CD4-positive, alpha-beta memory T cell (primary cell): ENCODE measurements around the gene TRABD2B. TPM values are rescaled to one million over a fixed set of nuclear protein-coding genes. Genes with fewer than 3 reads are reported as not detected.
A peak's percentile ranks its signal among the peaks of the same experiment; 100 is the strongest.

Source experiments
- CTCF ChIA-PET: fragments of 350-600 bp; sonication (Branson Sonifier 250); formaldehyde crosslinking; loops from one replicate; lab custom pipeline; 2021; ENCODE audit warnings: inconsistent platforms; ENCODE audit not compliant: partially characterized antibody; lab: Charles Lee
- POLR2A ChIA-PET: fragments of 350-600 bp; sonication (Branson Sonifier 250); formaldehyde crosslinking; loops from one replicate; lab custom pipeline; 2021; ENCODE audit not compliant: partially characterized antibody; lab: Charles Lee
- DNase-seq, 5 donors: peaks; one replicate each; pipeline versions ENCODE4 v3.0.0 to v3.0.0-alpha.2; 2020 to 2022; ENCODE audit warnings: mixed read lengths in 1 of 5
- H3K27ac ChIP-seq: one replicate; pipeline ENCODE4 v1.7.0; 2013; ENCODE audit warnings: low read depth, low read length
- H3K27me3 ChIP-seq: 2 replicates; pipeline ENCODE4 v1.7.0; 2013; ENCODE audit warnings: mild to moderate bottlenecking, low read length, moderate library complexity; ENCODE audit not compliant: insufficient read depth
- H3K36me3 ChIP-seq: 2 replicates; pipeline ENCODE4 v1.7.0; 2013; ENCODE audit warnings: mild to moderate bottlenecking, low read length, moderate library complexity; ENCODE audit not compliant: insufficient read depth
- H3K4me1 ChIP-seq: 2 replicates; pipeline ENCODE4 v1.7.0; 2013; ENCODE audit warnings: mild to moderate bottlenecking, low read length, moderate library complexity; ENCODE audit not compliant: insufficient read depth
- H3K4me3 ChIP-seq, 2 donors: one replicate each; pipeline ENCODE4 v1.7.0; 2013; ENCODE audit warnings: low read length in 2 of 2, mild to moderate bottlenecking in 1 of 2
- H3K9me3 ChIP-seq, 2 donors: one replicate each; pipeline ENCODE4 v1.7.0; 2013; ENCODE audit warnings: low read length in 2 of 2, control low read depth in 1 of 2; ENCODE audit not compliant: control insufficient read depth in 1 of 2
- H3K27ac Mint-ChIP-seq, 7 donors: one replicate each; pipeline ENCODE4 v1.8.0; 2020 to 2021; ENCODE audit warnings: mixed read lengths in 7 of 7, mild to moderate bottlenecking in 6 of 7, inconsistent platforms in 3 of 7, moderate library complexity in 3 of 7
- H3K27me3 Mint-ChIP-seq, 2 donors: one replicate each; pipeline ENCODE4 v1.8.0; 2020 to 2021; ENCODE audit warnings: mixed read lengths in 2 of 2
- H3K36me3 Mint-ChIP-seq, 2 donors: one replicate each; pipeline ENCODE4 v1.8.0; 2020 to 2021; ENCODE audit warnings: mixed read lengths in 2 of 2, inconsistent platforms in 1 of 2, mild to moderate bottlenecking in 1 of 2
- H3K4me1 Mint-ChIP-seq, 4 donors: one replicate each; pipeline ENCODE4 v1.8.0; 2020 to 2021; ENCODE audit warnings: mixed read lengths in 4 of 4, mild to moderate bottlenecking in 1 of 4
- H3K4me3 Mint-ChIP-seq, 8 donors: one replicate each; pipeline ENCODE4 v1.8.0; 2020 to 2021; ENCODE audit warnings: mixed read lengths in 8 of 8, mild to moderate bottlenecking in 7 of 8, moderate library complexity in 6 of 8, inconsistent platforms in 3 of 8
- H3K9me3 Mint-ChIP-seq, 8 donors: one replicate each; pipeline ENCODE4 v1.8.0; 2020 to 2021; ENCODE audit warnings: mixed read lengths in 8 of 8, mild to moderate bottlenecking in 5 of 8, inconsistent platforms in 3 of 8, moderate library complexity in 1 of 8
- intact Hi-C: fragments of 100-400 bp; cut with micrococcal nuclease; formaldehyde crosslinking; loops from one replicate; pipeline ENCODE4 v1.15.1; 2023
- polyA plus RNA-seq, 2 donors: library from polyadenylated mRNA; unstranded; fragments of 300-500 nt; fragmentation: Illumina TruSeq; gene quantifications; one replicate each; pipeline ENCODE4 v1.2.3, GENCODE V29; 2021
- total RNA-seq, 2 experiments: library from RNA; stranded (reverse); gene quantifications; one replicate each; pipeline ENCODE4 v1.2.3, GENCODE V29; 2021

Gene TRABD2B
- total and polyA plus RNA-seq, 4 experiments from 2014 or later: not detected

- Mint-ChIP-seq H3K36me3 (no peaks in the 10 kb centered on the region), H3K4me3 (no peak overlapping the region), H3K27me3 (peaks cover 15 to 19% of the 10 kb centered on the region in 2 donors), H3K4me1 (no peaks in the 10 kb centered on the region), H3K27ac (no peak overlapping the region), H3K9me3 (no peaks in the 10 kb centered on the region)
- H3K36me3 ChIP-seq: no peaks in the 10 kb centered on the region
- intact Hi-C loops: no loop called here
- ChIA-PET CTCF (no interaction called here), POLR2A (no interaction called here)
- no peaks in the 10 kb centered on the region for H3K27me3 ChIP-seq
- no peaks in the 10 kb centered on the region for H3K4me1 ChIP-seq
- H3K27ac ChIP-seq: no peak overlapping the region
- DNase-seq: no peak
- H3K9me3 ChIP-seq: no peaks in the 10 kb centered on the region
- no peak overlapping the region for H3K4me3 ChIP-seq
Measured at GRCh38 chr1:47926461-47926999, 70.7 kb downstream of the TRABD2B start.

- Histone ChIP-seq H3K4me3 (no peak overlapping the region), H3K36me3 (no peaks in the 10 kb centered on the region), H3K4me1 (no peaks in the 10 kb centered on the region), H3K27me3 (no peaks in the 10 kb centered on the region), H3K9me3 (no peaks in the 10 kb centered on the region), H3K27ac (no peak overlapping the region)
- no peak for DNase-seq
- H3K4me1 Mint-ChIP-seq: no peaks in the 10 kb centered on the region
- peaks cover 19 to 20% of the 10 kb centered on the region in 2 donors for H3K27me3 Mint-ChIP-seq
- H3K36me3 Mint-ChIP-seq: no peaks in the 10 kb centered on the region
- ChIA-PET POLR2A (no interaction called here), CTCF (no interaction called here)
- H3K4me3 Mint-ChIP-seq: no peak overlapping the region
- H3K27ac Mint-ChIP-seq: no peak overlapping the region
- intact Hi-C loops: no loop called here
- no peaks in the 10 kb centered on the region for H3K9me3 Mint-ChIP-seq
Measured at GRCh38 chr1:47924270-47925048, 72.7 kb downstream of the TRABD2B start.

- no peak overlapping the region for H3K4me3 ChIP-seq
- H3K4me3 Mint-ChIP-seq: no peak overlapping the region
- H3K27me3 Mint-ChIP-seq: peaks cover 13 to 20% of the 10 kb centered on the region in 2 donors
- H3K27me3 ChIP-seq: no peaks in the 10 kb centered on the region
- no peaks in the 10 kb centered on the region for H3K4me1 ChIP-seq
- H3K9me3 Mint-ChIP-seq: no peaks in the 10 kb centered on the region
- H3K9me3 ChIP-seq: no peaks in the 10 kb centered on the region
- H3K4me1 Mint-ChIP-seq: no peaks in the 10 kb centered on the region
- H3K27ac Mint-ChIP-seq: no peak overlapping the region
- H3K36me3 ChIP-seq: no peaks in the 10 kb centered on the region
- ChIA-PET POLR2A (no interaction called here), CTCF (no interaction called here)
- no peaks in the 10 kb centered on the region for H3K36me3 Mint-ChIP-seq
- intact Hi-C loops: no loop called here
- H3K27ac ChIP-seq: no peak overlapping the region
- DNase-seq: no peak
Measured at GRCh38 chr1:47921935-47922415, 75.2 kb downstream of the TRABD2B start.

GRCh38 chr1:47919113-47919833, 77.9 kb downstream of the TRABD2B start:
- H3K27ac Mint-ChIP-seq: no peak overlapping the region
- ChIA-PET POLR2A (no interaction called here), CTCF (no interaction called here)
- H3K4me3 Mint-ChIP-seq: no peak overlapping the region
- H3K36me3 Mint-ChIP-seq: no peaks in the 10 kb centered on the region
- intact Hi-C loops: no loop called here
- Histone ChIP-seq H3K27me3 (no peaks in the 10 kb centered on the region), H3K36me3 (no peaks in the 10 kb centered on the region), H3K4me3 (no peak overlapping the region), H3K9me3 (no peaks in the 10 kb centered on the region), H3K4me1 (no peaks in the 10 kb centered on the region), H3K27ac (no peak overlapping the region)
- no peaks in the 10 kb centered on the region for H3K9me3 Mint-ChIP-seq
- DNase-seq: no peak
- H3K27me3 Mint-ChIP-seq: peaks cover 13 to 16% of the 10 kb centered on the region in 2 donors
- no peaks in the 10 kb centered on the region for H3K4me1 Mint-ChIP-seq

GRCh38 chr1:47918257-47918867, 78.8 kb downstream of the TRABD2B start:
- POLR2A ChIA-PET: no interaction called here
- Histone ChIP-seq H3K9me3 (no peaks in the 10 kb centered on the region), H3K27me3 (no peaks in the 10 kb centered on the region), H3K27ac (no peak overlapping the region), H3K36me3 (no peaks in the 10 kb centered on the region), H3K4me3 (no peak overlapping the region), H3K4me1 (no peaks in the 10 kb centered on the region)
- CTCF ChIA-PET: no interaction called here
- Mint-ChIP-seq H3K36me3 (no peaks in the 10 kb centered on the region), H3K4me1 (no peaks in the 10 kb centered on the region), H3K4me3 (no peak overlapping the region), H3K27me3 (peaks cover 8 to 15% of the 10 kb centered on the region in 2 donors), H3K27ac (no peak overlapping the region), H3K9me3 (no peaks in the 10 kb centered on the region)
- DNase-seq: no peak
- intact Hi-C loops: no loop called here

DNA sequence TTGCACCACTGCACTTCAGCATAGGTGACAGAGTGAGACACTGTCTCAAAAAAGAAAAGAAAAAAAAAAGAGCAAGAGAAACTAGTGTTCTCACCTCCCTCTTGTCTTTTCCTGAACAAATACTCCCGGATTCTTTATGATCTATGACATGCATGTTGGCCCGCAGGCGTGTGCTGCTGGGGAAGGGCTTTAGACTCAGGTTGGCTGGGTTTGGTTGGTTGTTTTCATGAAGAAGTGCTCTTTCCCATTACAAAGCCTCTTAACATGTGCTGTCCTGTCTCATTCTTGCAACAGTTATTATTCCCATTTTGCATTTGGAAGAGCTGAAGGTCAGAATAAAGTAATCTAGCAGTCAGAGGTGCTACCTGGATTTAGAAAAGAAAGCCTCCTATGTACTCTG, 79.5 kb downstream of the TRABD2B start:
- no peak overlapping the region for H3K27ac ChIP-seq
- intact Hi-C loops: no loop called here
- Mint-ChIP-seq H3K27ac (no peak overlapping the region), H3K4me1 (no peaks in the 10 kb centered on the region), H3K4me3 (no peak overlapping the region), H3K36me3 (no peaks in the 10 kb centered on the region), H3K27me3 (peaks cover 4 to 14% of the 10 kb centered on the region in 2 donors), H3K9me3 (no peaks in the 10 kb centered on the region)
- no peaks in the 10 kb centered on the region for H3K4me1 ChIP-seq
- H3K9me3 ChIP-seq: no peaks in the 10 kb centered on the region
- POLR2A ChIA-PET: no interaction called here
- H3K4me3 ChIP-seq: no peak overlapping the region
- H3K27me3 ChIP-seq: no peaks in the 10 kb centered on the region
- no peaks in the 10 kb centered on the region for H3K36me3 ChIP-seq
- DNase-seq: no peak
- CTCF ChIA-PET: no interaction called here

GRCh38 chr1:47915677-47916353, 81.4 kb downstream of the TRABD2B start:
- no peaks in the 10 kb centered on the region for H3K36me3 ChIP-seq
- intact Hi-C loops: no loop called here
- no peak overlapping the region for H3K27ac ChIP-seq
- Mint-ChIP-seq H3K9me3 (no peaks in the 10 kb centered on the region), H3K27me3 (peaks cover 1 to 10% of the 10 kb centered on the region in 2 donors), H3K36me3 (no peaks in the 10 kb centered on the region), H3K4me1 (no peaks in the 10 kb centered on the region), H3K4me3 (no peak overlapping the region), H3K27ac (peak overlapping the region in 1 of 7 donors; percentile 67)
- DNase-seq: no peak
- H3K4me1 ChIP-seq: no peaks in the 10 kb centered on the region
- H3K27me3 ChIP-seq: no peaks in the 10 kb centered on the region
- no peak overlapping the region for H3K4me3 ChIP-seq
- H3K9me3 ChIP-seq: no peaks in the 10 kb centered on the region
- POLR2A ChIA-PET: no interaction called here
- CTCF ChIA-PET: no interaction called here
